A549 treated with CORT108297 at 1 μM for 4 hours (cell line): Measurements from ENCODE around the gene RFXAP. TPM values are rescaled to one million over a fixed set of nuclear protein-coding genes. Genes with fewer than 3 reads are reported as not detected.

Experiments used
- total RNA-seq: library from RNA; stranded (reverse); fragments of 200-300 nt; extraction: Qiagen RNA extraction; gene quantifications from 5 replicates; pipeline ENCODE4 v1.2.3, GENCODE V29; 2022

The RFXAP gene
- total RNA-seq, result 0.64 to 1.4 TPM (median 0.98 TPM) in 5 replicates

GRCh38 chr13:36818804-36819738, at the start of gene RFXAP:
Gene RFXAP (plus strand): TSS chr13:36819222. CDS start chr13:36819358, 136 bp downstream.

Other genes starting within 250 kb of the RFXAP start
- not detected in 5 replicates for gene SERTM1, start 145.2 kb upstream of the RFXAP start, total RNA-seq
- 0.08 to 0.30 TPM (median 0.12 TPM) in 5 replicates for gene SMAD9, start 101.0 kb downstream of the RFXAP start, total RNA-seq
- 34.6 to 43.6 TPM (median 38.5 TPM) in 5 replicates for gene ALG5, start 180.1 kb downstream of the RFXAP start, total RNA-seq
- 28.4 to 39.6 TPM (median 30.9 TPM) in 5 replicates for gene EXOSC8, start 181.6 kb downstream of the RFXAP start, total RNA-seq
- gene SUPT20H, start 240.5 kb downstream of the RFXAP start, total RNA-seq, result 22.4 to 29.7 TPM (median 24.1 TPM) in 5 replicates